DMS79 treated with DMSO at 0.1 percent for 48 hours (cell line): Measurements from ENCODE around the gene PYROXD2.

ENCODE experiments used
- DNase-seq: peaks from one replicate; lab custom pipeline; 2025; lab: John Stamatoyannopoulos, UW

Gene PYROXD2

DNA sequence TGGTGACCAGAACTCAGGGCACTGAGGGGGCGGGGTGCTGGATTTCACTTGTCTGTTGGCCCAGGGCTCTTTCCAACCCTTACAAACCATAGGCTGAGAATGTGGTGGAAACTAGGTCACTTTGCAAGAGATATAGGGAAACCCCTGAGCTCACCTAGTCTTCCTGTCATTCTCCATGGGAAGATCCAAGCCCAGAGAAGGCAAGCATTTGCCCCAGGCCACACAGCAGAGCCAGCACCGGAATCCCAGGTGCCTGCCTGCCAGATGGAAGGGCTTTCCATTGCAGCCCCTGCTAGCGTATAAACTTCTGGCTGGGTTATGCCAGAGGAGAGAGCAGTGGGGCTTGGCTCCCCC lies 427 bp downstream of the PYROXD2 start:
- DNase-seq, result no peak

GRCh38 chr10:98411768-98412167 lies 3.2 kb downstream of the PYROXD2 start:
- no peak for DNase-seq

- DNase-seq, result no peak
These were observed 3.8 kb downstream of the PYROXD2 start for GRCh38 chr10:98411166-98411565.

- DNase-seq, result no peak
These were observed 4.2 kb downstream of the PYROXD2 start for GRCh38 chr10:98410759-98411158.

DNA sequence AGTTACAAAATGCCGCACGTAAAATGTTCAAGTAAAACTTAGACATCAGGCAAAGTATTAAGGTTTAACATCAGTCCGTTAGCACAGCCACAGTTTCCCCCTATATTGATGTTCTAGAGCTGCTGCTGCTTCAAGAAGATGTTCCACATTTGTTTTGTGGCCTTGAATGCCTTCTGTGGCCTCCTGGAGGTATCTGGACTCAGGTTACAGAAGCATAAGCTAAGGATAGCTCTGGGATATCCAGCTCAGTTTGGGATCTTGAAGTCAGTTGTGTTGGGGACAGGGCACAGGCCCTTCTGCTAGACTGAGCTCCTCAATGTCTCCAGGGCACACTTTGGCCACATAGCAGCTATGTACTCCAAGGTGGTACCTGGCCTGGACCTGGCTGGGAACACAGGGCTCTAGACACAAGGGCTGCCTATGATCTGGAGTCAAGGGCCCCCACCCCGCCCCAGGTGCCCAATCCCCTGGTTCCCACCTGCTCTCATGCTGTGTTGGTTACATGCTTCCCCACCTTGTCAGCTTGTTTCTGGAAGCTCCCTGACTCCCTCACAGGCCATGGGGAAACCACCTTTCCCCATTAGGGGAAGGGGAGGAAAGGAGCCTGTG lies 4.7 kb downstream of the PYROXD2 start:
- no peak for DNase-seq

DNA sequence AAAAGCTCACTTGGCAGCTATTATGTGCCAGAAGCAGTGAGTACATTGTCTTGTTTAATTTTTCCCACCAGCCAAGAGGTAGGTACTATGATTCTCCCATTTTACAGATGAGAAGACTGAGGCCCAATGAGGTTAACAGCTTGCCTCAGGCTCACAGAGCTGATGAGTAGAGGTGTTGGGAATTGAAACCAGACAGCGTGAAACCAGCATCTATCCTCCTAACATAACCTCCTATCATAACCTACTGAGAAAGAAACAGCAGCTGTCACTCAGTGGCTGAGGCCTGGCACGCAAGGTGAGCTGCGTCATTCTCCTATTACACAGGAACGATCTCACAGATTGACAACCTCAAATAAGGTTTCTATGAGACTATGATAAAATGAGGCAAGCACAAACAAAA lies 6.2 kb downstream of the PYROXD2 start:
- DNase-seq, result no peak

DNA sequence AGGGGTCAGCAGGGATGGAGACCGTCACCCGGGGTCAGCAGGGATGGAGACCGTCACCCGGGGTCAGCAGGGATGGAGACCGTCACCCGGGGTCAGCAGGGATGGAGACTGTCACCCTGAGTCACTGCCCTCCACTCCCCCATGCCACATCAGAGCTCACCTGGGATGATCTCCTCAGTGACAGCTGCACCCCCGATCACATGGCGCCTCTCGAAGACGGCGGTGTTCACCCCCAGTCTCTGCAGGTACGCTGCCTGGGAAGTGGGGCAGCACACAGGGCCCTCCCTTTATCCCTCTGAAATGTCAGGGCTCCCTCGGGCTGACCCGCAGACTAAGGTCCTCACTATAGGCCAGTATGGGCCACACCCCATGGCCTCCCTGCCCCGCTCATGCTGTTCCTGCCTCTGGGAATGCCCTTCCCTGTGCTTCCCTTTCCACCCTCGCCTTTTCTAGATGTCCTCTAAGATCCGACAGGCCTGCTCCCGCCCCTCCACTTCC lies 7.2 kb downstream of the PYROXD2 start:
- no peak for DNase-seq

- no peak for DNase-seq
These were observed 7.8 kb downstream of the PYROXD2 start for GRCh38 chr10:98407017-98407743.

DNA sequence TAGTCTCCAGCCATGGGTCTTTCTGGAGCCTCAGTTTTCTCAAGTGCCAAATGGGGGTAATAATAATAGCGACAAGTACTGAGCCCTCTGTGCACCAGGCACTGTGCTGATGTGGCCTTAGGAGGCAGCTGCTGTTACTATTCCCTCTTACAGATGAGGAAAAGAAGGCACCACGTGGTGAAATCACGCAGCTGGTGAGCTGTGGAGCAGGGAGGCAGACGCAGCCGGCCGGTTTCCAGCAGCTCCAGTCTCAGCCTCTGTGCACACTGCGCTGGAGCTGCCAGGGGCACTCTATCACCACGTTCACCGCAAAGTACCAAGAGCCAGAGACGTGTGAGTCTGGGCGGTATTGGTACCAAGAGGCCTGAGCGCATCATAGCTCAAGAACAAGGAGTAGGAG lies 9.6 kb downstream of the PYROXD2 start:
- DNase-seq, result no peak

DNA sequence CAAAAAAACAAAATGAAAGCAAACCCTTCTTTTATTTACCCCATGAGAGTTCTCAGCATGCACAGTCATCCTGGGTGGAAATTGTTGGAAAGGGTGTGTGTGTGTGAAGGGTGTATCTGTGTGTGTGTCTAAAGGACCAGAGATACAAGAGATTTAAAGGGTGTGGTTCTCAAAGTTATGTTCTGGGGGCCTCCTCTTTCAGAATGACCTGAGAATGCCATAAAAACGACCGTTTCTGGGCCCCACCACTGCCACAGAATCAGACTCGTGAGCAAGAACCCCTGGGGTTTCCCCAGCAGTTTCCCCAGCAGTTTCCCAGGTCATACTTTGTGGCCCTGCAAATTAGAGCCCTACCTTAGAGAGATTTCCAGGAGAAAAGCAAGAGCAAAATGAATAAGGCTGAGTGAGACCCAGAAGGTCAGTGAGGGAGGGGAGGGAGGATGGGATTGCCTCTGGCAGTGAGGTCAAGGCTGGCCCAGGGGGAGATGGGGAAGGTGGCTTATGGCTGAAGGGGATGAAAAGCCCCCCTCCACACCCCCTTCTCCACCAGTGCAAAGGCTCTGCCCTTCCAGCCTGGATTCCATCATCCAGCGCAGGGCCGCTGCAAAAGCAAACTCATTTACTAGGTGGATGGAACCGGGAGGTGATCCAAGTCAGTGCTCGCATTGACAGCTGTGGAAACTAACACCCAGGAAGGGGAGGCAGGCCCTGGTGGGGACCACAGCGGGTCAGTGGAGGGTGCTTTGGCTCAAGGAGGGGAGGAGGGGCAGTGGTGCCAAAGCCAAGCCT lies 10.2 kb downstream of the PYROXD2 start:
- DNase-seq, result no peak

- DNase-seq, result no peak
These were observed 11.0 kb downstream of the PYROXD2 start for GRCh38 chr10:98403812-98404504.

DNA sequence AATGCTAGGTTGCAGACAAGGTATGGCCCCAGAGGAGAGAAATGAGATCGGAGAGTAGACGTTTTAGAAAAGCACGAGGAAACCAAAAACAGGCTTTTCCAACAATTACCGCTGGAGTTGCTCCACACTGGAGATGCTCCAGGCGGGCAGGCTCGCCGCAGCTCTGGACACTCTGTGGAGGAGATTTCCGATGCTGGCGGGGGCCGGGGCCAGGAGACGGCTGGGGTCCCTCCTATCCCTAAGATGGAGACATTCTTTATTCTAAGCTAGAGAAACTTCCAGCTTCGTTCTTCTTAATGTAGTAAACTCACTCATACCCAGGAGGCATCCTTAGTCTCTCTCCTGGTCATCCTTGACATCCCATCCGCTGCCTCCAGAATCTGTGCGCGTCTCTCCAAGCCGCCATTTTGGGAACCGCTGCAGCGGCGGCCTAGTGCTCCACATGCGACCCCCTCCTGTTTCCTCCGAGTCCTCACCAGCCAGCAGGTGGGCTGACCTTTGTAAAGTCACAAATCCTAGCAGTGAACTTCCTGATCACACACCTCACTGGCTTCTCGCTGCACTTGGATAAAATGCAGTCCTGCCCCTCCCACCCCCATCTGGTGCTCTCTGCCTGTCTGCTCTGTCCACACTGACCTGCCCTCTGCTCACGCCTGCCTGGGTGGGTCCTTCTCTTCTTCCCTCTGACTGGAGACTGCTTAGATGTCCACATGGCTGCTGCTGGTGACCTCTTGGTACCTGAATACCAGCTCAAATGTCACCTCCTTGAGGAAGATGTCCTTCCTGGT lies 11.9 kb downstream of the PYROXD2 start:
- no peak for DNase-seq

DNA sequence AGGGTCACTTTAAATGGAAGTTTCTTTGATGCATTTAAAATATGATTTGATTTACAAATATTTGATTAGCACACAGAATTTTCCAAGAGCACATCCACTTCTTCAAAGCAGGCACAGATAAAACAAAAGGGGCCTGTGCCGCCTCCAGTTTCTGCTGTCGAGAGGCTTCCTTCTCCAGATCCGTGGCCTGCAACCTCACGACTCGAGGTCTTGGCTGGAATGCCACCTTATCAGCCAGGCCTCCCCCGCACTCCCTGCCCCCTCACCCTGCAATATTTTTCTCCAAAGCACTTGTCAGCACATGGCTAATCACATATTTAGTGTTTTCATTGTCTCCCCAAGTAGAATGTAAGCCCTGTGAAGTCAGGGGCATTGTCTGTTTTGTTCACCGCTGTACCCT lies 12.5 kb downstream of the PYROXD2 start:
- DNase-seq, result no peak

DNA sequence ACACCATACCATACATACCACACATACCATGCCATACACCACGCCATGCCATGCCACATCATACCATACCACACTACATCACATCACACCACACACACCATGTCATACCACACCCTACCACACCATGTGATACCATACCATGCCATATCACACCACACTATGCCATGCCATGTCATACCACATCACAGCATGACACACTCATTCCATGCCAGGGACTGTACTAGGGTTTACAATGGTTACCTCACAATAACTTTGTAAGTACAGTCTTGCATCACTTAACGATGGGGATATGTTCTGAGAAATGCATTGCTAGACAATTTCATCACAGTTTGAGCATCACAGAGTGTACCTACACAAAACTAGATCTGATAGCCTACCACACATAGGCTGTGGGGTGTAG lies 14.5 kb downstream of the PYROXD2 start:
- DNase-seq, result no peak

DNA sequence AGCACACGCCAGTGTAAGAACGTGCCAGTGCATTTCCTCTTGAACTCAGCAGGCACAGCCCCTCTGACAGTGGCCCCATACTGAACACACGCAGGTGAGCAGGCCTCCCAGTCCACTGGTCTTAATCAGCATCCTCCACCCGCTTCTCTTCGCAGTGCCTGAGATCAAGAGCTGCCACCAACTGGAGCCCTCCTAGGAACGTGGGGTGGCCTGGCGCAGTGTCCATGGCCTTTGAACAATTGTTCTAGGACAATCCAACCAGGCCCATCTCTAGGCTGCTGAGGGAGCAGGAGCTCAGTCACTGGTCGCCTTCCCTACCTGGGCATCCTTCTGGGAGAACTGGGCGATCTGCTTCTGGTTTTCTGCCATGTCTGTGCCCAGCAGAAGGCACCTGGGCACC lies 15.2 kb downstream of the PYROXD2 start:
- no peak for DNase-seq

GRCh38 chr10:98397089-98397600 lies 17.8 kb downstream of the PYROXD2 start:
- no peak for DNase-seq

GRCh38 chr10:98396096-98397063 lies 18.6 kb downstream of the PYROXD2 start:
- no peak for DNase-seq

DNA sequence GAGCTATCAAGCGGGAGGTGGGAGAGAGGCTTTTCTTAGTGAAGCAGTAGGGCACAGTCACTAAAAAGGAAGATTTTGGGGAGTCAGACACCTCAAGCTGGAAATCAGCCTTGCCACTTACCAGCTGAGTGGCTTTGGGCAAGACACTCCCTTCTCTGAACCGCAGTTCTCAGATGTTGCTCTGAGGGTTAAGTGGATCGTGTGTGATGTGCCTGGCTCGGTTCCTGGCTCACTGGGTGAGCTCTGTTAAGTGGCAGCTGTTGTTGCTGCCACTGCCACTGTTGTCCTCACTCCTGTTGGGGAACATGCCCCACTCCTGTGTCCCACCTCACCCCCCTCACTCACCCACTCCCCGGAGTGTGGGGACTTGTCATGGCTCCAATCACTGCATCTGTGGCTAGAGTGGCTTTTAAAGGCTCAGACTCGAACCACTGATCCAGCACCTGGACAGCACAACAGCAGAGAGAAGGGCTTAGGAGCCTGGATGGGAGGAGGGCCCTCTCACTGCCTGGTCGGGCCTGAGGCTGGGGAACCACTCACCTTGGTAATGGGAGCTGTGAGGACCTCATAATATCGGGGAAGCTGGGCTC lies 20.0 kb downstream of the PYROXD2 start:
- peak; percentile 21 for DNase-seq

DNA sequence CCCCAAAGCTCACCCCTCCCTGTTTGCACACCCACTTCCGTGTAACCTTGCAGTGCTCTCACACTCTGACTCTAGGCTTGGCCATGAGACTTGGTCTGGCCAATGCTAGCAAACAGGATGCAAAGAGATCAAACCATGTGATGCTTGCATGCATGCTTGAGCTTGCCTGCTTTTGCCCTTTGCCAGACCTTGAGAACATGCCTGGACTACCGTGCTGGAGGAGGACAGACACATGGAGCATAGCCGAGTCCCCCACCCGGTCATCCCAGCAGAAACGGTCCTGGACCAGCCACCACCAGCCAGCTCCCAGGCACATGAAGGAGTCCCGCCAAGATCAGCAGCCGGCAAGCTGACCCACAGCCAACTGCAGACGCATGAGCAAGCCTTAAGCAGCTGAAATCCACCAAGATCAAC lies 23.4 kb downstream of the PYROXD2 start:
- no peak for DNase-seq

- DNase-seq, result no peak
These were observed 23.9 kb downstream of the PYROXD2 start for GRCh38 chr10:98391065-98391464.
